H1 (cell line): ENCODE measurements around the gene ITSN1. TPM values are rescaled to one million over a fixed set of nuclear protein-coding genes. Genes with fewer than 3 reads are reported as not detected.

Source experiments
- CBX5 ChIP-seq: fragments of 300-800, 300-1000 bp; sonication (generic); IDR thresholded peaks from 2 replicates; pipeline ENCODE4 v1.7.1; 2016; ENCODE audit warnings: antibody characterized with exemption, low read length, low read depth
- JUND ChIP-seq: IDR thresholded peaks from 2 replicates; pipeline ENCODE4 v1.6.1; 2011; ENCODE audit warnings: mild to moderate bottlenecking, improper control_type of control experiment, low read length
- RNF2 ChIP-seq: fragments of 200-900, 300-1000 bp; sonication (generic); IDR thresholded peaks from 2 replicates; pipeline ENCODE4 v1.7.1; 2016; ENCODE audit warnings: borderline replicate concordance, low read depth, mild to moderate bottlenecking, antibody characterized with exemption, low read length; ENCODE audit not compliant: poor library complexity, severe bottlenecking; ENCODE audit errors: missing control alignments
- polyA plus RNA-seq, 7 experiments: library from polyadenylated mRNA; depleted of rRNA in 3 of 7; stranded (reverse) in 5 of 7; unstranded in 2 of 7; fragments of >200 nt in 5 of 7; fragments of 200-250 nt in 2 of 7; gene quantifications; 1 replicate in 5 of 7; 2 replicates in 1 of 7; 4 replicates in 1 of 7; pipeline versions ENCODE4 v1.2.1 to v1.2.3, GENCODE V29; 2011 to 2013; ENCODE audit warnings: missing spikeins in 2 of 7, mixed read lengths in 2 of 7
- total RNA-seq: library from RNA; stranded (reverse); fragmentation: NEBNext Ultra II Directional; extraction: Animal tissue kit (Norgen Biotek cat#: 25700); gene quantifications from 2 replicates; pipeline ENCODE4 v1.2.1, GENCODE V29; 2021

The ITSN1 gene
- total and polyA plus RNA-seq, 2 of the 8 experiments (the other 6 are each of a cell fraction or from before 2014, with no cell fraction given), result 60.8 to 78.1 TPM

DNA sequence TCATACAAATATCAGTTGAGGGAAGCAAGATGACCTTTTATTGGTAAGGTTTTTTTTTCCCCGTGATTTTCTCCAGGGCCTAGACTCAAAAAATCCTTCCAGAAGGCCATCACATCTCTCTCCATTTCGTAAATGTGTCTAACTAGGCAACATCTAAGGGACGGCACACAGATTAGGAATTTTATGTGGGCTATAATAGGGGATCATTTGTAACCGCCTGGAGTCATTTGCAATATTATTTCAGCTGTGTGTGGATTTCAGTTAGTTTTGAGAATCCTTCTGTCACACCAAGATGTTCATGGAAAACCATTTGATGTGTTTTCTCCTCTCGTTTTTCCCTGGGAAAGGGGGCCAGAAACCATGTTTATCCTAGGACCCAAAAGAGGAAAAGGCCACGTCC lies 210.2 kb downstream of the ITSN1 start (continued):
- TF ChIP-seq JUND, result no peak
- no peak for TF ChIP-seq RNF2
- no peak for TF ChIP-seq CBX5
